ENCODE measurements around the gene FAM156A.
"Not testable (repeated sequence)": the region's sequence is repeated elsewhere in the genome, so short reads cannot be mapped to it uniquely, and the experiment has no call there.

GRCh38 chrX:52974336-52974992, 16.1 kb upstream of the FAM156A start:
- not testable (repeated sequence) for TF ChIP-seq CTCF (conservative IDR thresholded peaks at IDR 0.05; ENCODE audit: low read depth, low read length); SMC3 (IDR thresholded peaks at IDR 0.05; ENCODE audit: low read depth, low read length); POLR2A (IDR thresholded peaks at IDR 0.05; ENCODE audit: low read depth, low read length); RAD21 (IDR thresholded peaks at IDR 0.05; ENCODE audit: low read length); MAZ (IDR thresholded peaks at IDR 0.05; ENCODE audit: borderline replicate concordance, low read depth, low read length); CEBPB (IDR thresholded peaks at IDR 0.05; ENCODE audit: low read depth, low read length); CHD1 (IDR thresholded peaks at IDR 0.05; ENCODE audit: low read depth, low read length); MXI1 (IDR thresholded peaks at IDR 0.05; ENCODE audit: borderline replicate concordance, low read depth, low read length); ELK1 (IDR thresholded peaks at IDR 0.05; ENCODE audit: borderline replicate concordance, low read depth, low read length); RFX5 (IDR thresholded peaks at IDR 0.05; ENCODE audit: low read depth, low read length); RCOR1 (IDR thresholded peaks at IDR 0.05; ENCODE audit: insufficient replicate concordance, low read length); FOS (IDR thresholded peaks at IDR 0.05; ENCODE audit: low read depth, low read length); BHLHE40 (IDR thresholded peaks at IDR 0.05; ENCODE audit: low read depth, low read length)

Data from IMR-90 (cell line).